ENCODE data around the gene ENPP5. TPM values are rescaled to one million over a fixed set of nuclear protein-coding genes. Genes with fewer than 3 reads are reported as not detected.
A peak's percentile ranks its signal among the peaks of the same experiment; 100 is the strongest.
"Not testable (repeated sequence)": the region's sequence is repeated elsewhere in the genome, so short reads cannot be mapped to it uniquely, and the experiment has no call there.

Gene ENPP5
- total RNA-seq, 2 experiments from 2014 or later: 0.07 to 0.23 TPM

DNA sequence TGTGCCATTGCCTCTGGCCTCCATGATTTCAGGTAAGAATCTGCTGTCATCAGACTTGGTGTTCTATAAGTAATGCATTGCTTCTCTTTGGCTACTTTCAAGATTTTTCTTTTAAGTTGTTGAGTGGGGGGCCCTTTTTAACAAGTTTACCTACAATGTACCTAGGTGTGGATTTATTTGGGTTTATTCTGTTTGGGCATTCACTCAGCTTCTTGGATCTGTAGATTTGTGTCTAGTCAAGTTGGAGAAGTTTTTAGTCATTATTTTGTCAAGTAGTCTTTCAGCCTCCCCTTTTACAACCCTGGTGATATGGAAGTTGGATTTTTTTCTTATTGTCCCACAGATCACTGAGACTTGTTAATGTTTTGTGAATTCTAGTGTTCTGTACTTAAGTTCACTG lies 14.1 kb downstream of the ENPP5 start:
- DNase-seq: no peak
- ChIA-PET CTCF (no interaction called here), POLR2A (no interaction called here)
- peaks cover 39% of the 10 kb centered on the region for H3K27me3 Mint-ChIP-seq
- H3K4me1 Mint-ChIP-seq: no peaks in the 10 kb centered on the region
- no peaks in the 10 kb centered on the region for H3K9me3 Mint-ChIP-seq
- no peaks in the 10 kb centered on the region for H3K36me3 Mint-ChIP-seq (ENCODE audit: low read depth)
- H3K27ac Mint-ChIP-seq: no peak overlapping the region
- no peak overlapping the region for H3K4me3 Mint-ChIP-seq

- POLR2A ChIA-PET; H3K27ac Mint-ChIP-seq; H3K9me3 Mint-ChIP-seq; CTCF ChIA-PET; H3K4me3 Mint-ChIP-seq; H3K36me3 Mint-ChIP-seq (ENCODE audit: low read depth); DNase-seq; H3K4me1 Mint-ChIP-seq: not testable (repeated sequence)
- peaks cover 18% of the 10 kb centered on the region for H3K27me3 Mint-ChIP-seq
Observed at GRCh38 chr6:46149066-46149465, 21.7 kb downstream of the ENPP5 start.

- ChIA-PET POLR2A (no interaction called here), CTCF (interaction anchor here (3.4 kb wide), 1 partner anchor 15 kb away, joined by 9 read pairs; the partner anchor contains the start of gene ENPP4)
- Mint-ChIP-seq H3K36me3 (ENCODE audit: low read depth) (no peaks in the 10 kb centered on the region), H3K9me3 (no peaks in the 10 kb centered on the region), H3K27me3 (no peaks in the 10 kb centered on the region), H3K4me3 (no peak overlapping the region), H3K4me1 (no peaks in the 10 kb centered on the region), H3K27ac (no peak overlapping the region)
- no peak for DNase-seq
Observed at GRCh38 chr6:46144270-46144669, 26.5 kb downstream of the ENPP5 start.

DNA sequence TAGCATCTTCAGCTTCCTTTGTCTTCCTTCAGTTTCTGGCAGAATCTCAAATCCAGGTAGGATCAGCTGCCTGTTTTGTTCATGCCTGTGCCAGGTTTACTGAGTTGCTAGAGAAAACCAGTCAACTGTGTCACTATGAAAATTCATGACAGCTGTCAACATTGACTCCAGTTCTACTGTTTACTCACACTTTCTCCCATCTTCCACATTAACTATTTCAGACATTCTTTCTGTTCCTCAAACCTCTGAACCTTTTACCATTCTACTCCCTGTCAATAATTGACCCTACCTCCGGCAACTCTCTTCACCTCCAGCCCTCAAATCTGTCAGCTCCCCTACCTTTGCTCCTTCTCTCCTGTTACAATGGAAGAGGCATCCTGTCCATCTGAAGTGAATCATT lies 32.5 kb downstream of the ENPP5 start:
- ChIA-PET CTCF (interaction anchor here (1.5 kb wide), 1 partner anchor 8 kb away, joined by 4 read pairs; the partner anchor contains the start of gene ENPP4), POLR2A (no interaction called here)
- DNase-seq: no peak
- no peak overlapping the region for H3K4me3 Mint-ChIP-seq
- H3K4me1 Mint-ChIP-seq: peaks cover 3% of the 10 kb centered on the region
- H3K36me3 Mint-ChIP-seq (ENCODE audit: low read depth): no peaks in the 10 kb centered on the region
- H3K27me3 Mint-ChIP-seq: no peaks in the 10 kb centered on the region
- H3K9me3 Mint-ChIP-seq: no peaks in the 10 kb centered on the region
- no peak overlapping the region for H3K27ac Mint-ChIP-seq

DNA sequence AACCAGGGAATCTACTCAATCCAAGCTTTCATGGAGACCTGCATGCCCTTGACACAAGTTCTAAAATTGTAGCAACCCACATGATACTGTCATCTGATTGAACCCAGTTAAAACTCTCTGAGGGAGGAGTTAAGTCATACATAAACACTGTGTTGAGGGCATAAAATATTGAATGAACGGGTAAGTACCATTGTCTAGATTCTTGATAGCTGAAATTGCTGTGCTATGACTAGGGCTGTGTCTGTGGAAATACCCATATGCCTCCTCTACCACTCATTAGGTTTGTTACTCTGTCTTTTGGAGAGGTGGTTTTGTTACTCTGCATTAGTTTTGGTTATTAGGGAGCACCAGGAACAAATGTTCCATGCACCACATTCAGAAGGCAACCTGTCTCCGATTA lies 33.4 kb downstream of the ENPP5 start:
- H3K36me3 Mint-ChIP-seq (ENCODE audit: low read depth): peaks cover 1% of the 10 kb centered on the region

GRCh38 chr6:46136831-46137230 lies 33.9 kb downstream of the ENPP5 start:
- ChIA-PET POLR2A (no interaction called here), CTCF (interaction anchor here (0.7 kb wide), 2 partner anchors 10 to 32 kb away, joined by 3 to 4 read pairs; no protein-coding TSS in a partner anchor)
- Mint-ChIP-seq H3K4me1 (peaks cover 3% of the 10 kb centered on the region), H3K36me3 (ENCODE audit: low read depth) (peaks cover 1% of the 10 kb centered on the region), H3K9me3 (no peaks in the 10 kb centered on the region), H3K4me3 (no peak overlapping the region), H3K27me3 (no peaks in the 10 kb centered on the region), H3K27ac (no peak overlapping the region)
- DNase-seq: no peak

More for the DNA sequence above, 33.4 kb downstream of the ENPP5 start:
- H3K27me3 Mint-ChIP-seq: no peaks in the 10 kb centered on the region
- no peaks in the 10 kb centered on the region for H3K9me3 Mint-ChIP-seq
- no peak overlapping the region for H3K27ac Mint-ChIP-seq
- no peak for DNase-seq
- peaks cover 3% of the 10 kb centered on the region for H3K4me1 Mint-ChIP-seq
- ChIA-PET POLR2A (no interaction called here), CTCF (no interaction called here)
- no peak overlapping the region for H3K4me3 Mint-ChIP-seq

- no peak overlapping the region for H3K4me3 Mint-ChIP-seq
- POLR2A ChIA-PET: no interaction called here
- no peaks in the 10 kb centered on the region for H3K9me3 Mint-ChIP-seq
- peaks cover 1% of the 10 kb centered on the region for H3K36me3 Mint-ChIP-seq (ENCODE audit: low read depth)
- H3K27me3 Mint-ChIP-seq: no peaks in the 10 kb centered on the region
- CTCF ChIA-PET: no interaction called here
- DNase-seq: no peak
- no peak overlapping the region for H3K27ac Mint-ChIP-seq
- peaks cover 9% of the 10 kb centered on the region for H3K4me1 Mint-ChIP-seq
Observed at GRCh38 chr6:46135176-46135575, 35.6 kb downstream of the ENPP5 start.

DNA sequence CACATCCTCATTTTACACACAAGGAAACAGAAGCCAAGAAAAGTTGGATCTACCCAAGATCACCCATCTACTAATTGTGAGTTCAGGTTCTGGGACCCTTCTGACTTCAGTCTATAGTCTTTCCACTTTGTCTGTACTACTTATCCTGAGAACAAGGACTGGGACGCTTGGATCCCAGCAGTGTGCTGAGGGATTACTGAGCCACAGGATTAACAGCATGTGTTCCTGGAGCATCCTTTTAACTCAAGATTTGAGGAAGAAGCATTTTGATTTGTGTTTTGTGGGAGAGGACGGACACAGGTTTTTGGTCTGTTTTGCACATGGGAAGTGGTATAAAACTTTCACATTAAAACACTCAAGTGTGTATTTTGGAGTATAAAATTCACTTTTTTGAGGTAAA lies 36.6 kb downstream of the ENPP5 start:
- H3K27ac Mint-ChIP-seq: no peak overlapping the region
- no peaks in the 10 kb centered on the region for H3K27me3 Mint-ChIP-seq
- H3K36me3 Mint-ChIP-seq (ENCODE audit: low read depth): peaks cover 1% of the 10 kb centered on the region
- H3K4me1 Mint-ChIP-seq: peaks cover 13% of the 10 kb centered on the region
- CTCF ChIA-PET: no interaction called here
- H3K9me3 Mint-ChIP-seq: no peaks in the 10 kb centered on the region
- no peak overlapping the region for H3K4me3 Mint-ChIP-seq
- POLR2A ChIA-PET: no interaction called here
- DNase-seq: no peak

DNA sequence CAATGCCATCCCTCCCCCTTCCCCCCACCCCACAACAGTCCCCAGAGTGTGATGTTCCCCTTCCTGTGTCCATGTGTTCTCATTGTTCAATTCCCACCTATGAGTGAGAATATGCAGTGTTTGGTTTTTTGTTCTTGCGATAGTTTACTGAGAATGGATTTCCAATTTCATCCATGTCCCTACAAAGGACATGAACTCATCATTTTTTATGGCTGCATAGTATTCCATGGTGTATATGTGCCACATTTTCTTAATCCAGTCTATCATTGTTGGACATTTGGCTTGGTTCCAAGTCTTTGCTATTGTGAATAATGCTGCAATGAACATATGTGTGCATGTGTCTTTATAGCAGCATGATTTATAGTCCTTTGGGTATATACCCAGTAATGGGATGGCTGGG lies 39.5 kb downstream of the ENPP5 start:
- H3K4me1 Mint-ChIP-seq: peaks cover 31% of the 10 kb centered on the region
- DNase-seq; H3K36me3 Mint-ChIP-seq (ENCODE audit: low read depth); CTCF ChIA-PET; H3K27ac Mint-ChIP-seq; H3K9me3 Mint-ChIP-seq; POLR2A ChIA-PET; H3K27me3 Mint-ChIP-seq; H3K4me3 Mint-ChIP-seq: not testable (repeated sequence)

DNA sequence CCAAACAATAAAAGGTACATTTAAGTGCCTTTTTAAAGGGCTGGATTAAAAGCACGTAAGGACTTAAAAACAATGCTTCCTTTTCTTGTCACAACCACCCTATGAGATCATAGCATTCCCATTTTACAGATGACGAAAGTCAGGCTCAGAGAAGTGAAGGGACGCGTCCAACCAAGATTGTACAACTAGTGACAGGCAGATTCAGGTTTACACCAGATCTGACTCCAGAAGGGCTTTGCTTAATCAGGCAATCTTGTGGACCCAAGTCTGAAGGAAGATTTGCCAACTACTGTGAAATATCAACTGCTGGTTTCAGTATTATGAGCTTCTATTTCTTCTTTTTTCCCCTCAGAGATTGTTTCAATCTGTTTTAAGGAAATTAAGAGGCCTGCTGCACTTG lies 40.1 kb downstream of the ENPP5 start:
- POLR2A ChIA-PET: no interaction called here
- Mint-ChIP-seq H3K27me3 (no peaks in the 10 kb centered on the region), H3K36me3 (ENCODE audit: low read depth) (peaks cover 1% of the 10 kb centered on the region), H3K4me1 (peaks cover 31% of the 10 kb centered on the region), H3K4me3 (peak overlapping the region; percentile 85), H3K27ac (peak overlapping the region; percentile 86), H3K9me3 (no peaks in the 10 kb centered on the region)
- CTCF ChIA-PET: no interaction called here
- no peak for DNase-seq

DNA sequence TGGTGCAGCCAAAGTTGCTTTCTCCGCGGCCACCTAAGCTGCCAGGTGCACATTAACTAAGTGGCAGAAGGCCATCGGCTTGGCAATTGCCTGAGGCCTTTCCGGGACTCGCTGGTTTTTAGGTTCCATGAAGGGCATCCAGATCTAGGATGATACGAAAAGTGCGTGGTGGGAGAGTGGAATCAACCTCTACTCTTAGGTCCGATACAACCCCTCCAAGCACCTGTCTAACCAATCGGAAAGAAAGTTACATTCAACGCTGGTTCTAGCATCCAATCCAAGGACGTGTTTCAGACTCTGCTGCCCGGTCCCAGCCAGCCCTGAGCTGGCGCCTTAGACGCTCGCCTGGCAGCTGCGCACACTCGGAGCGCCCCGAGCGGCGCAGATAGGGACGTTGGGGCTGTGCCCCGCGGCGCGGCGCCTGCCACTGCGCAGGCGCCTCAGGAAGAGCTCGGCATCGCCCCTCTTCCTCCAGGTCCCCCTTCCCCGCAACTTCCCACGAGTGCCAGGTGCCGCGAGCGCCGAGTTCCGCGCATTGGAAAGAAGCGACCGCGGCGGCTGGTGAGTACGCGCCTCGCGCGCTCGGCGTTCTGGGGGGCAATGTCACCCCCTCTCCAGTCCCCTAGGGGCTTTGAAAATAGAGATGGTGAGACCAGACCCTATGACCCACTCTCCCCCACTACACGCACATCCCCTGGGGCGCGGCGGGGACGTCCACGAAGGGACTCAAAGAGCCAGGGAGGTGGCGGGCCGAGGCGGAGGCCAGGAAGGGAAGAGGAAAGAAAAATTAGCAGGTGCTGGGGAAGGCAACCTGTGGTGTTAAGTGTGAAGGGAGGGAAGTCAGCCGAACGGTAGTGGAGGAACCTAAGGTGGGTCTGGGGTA lies 40.9 kb downstream of the ENPP5 start, which contains the start of gene ENPP4:
TSS of gene ENPP4 (plus strand) at position 361 of the 883 bp plus-strand sequence. CDS start 9,595 bp downstream, outside the sequence.
- peaks cover 31% of the 10 kb centered on the region for H3K4me1 Mint-ChIP-seq

DNA sequence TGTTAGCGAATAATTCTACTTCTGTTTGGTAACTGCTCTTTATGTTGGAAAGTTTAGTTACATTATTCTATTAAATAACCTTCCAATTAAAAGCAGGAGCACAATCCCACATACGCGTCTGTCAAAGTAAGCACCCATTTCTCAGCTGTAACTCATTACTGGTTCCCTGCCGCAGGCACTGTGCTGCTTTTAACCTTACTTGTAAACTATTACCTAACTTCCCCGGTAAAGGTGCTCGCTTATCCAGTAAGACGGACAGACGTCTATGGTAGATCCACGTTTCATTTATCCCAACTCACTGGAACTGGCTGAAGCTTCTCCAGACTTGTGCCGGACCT lies 41.5 kb downstream of the ENPP5 start:
- Mint-ChIP-seq H3K4me1 (peaks cover 30% of the 10 kb centered on the region), H3K27me3 (no peaks in the 10 kb centered on the region), H3K36me3 (ENCODE audit: low read depth) (peaks cover 1% of the 10 kb centered on the region), H3K4me3 (peak overlapping the region; percentile 85), H3K27ac (peak overlapping the region; percentile 86), H3K9me3 (no peaks in the 10 kb centered on the region)
- no peak for DNase-seq
- POLR2A ChIA-PET: no interaction called here
- CTCF ChIA-PET: interaction anchor here (0.6 to 1.6 kb wide), 4 partner anchors 9 to 1719 kb away, joined by 3 to 9 read pairs (median 4); no protein-coding TSS in a partner anchor

More for the DNA sequence above, 40.9 kb downstream of the ENPP5 start, which contains the start of gene ENPP4:
- ChIA-PET CTCF (interaction anchor here (0.6 to 1.6 kb wide), 4 partner anchors 9 to 122 kb away, joined by 3 to 9 read pairs (median 4); no protein-coding TSS in a partner anchor), POLR2A (interaction anchor here (0.7 kb wide), 1 partner anchor 9 kb away, joined by 3 read pairs; no protein-coding TSS in a partner anchor)
- Mint-ChIP-seq H3K27ac (peak within 1 kb of the TSS; percentile 86), H3K27me3 (no peaks in the 10 kb centered on the region), H3K4me3 (peak within 1 kb of the TSS; percentile 85), H3K9me3 (no peaks in the 10 kb centered on the region), H3K36me3 (ENCODE audit: low read depth) (peaks cover 1% of the 10 kb centered on the region)
- peak; percentile 89 for DNase-seq

DNA sequence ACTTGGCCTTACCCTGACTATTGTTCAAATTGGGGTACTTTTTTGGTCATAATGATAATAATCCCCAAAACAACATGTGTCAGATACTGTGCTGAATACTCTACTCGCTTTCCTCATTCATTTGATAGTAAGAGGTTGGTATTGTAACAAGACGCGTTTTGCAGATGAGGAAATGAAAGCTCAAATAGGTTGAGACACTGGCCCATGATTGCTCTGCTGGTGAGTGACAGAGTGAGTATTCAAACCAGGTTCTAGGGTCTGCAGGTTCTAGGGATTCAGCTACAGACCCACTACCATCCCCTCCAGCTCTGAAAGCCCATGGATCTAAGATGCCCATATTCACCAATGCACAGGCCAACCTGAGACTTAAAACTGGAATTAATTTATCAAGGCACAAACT lies 42.3 kb downstream of the ENPP5 start:
- CTCF ChIA-PET: no interaction called here
- Mint-ChIP-seq H3K9me3 (no peaks in the 10 kb centered on the region), H3K4me3 (peak overlapping the region; percentile 85), H3K27me3 (no peaks in the 10 kb centered on the region), H3K4me1 (peaks cover 27% of the 10 kb centered on the region), H3K27ac (no peak overlapping the region), H3K36me3 (ENCODE audit: low read depth) (peaks cover 1% of the 10 kb centered on the region)
- no peak for DNase-seq
- POLR2A ChIA-PET: no interaction called here
